Aorta (tissue), 5 donors: Measurements from ENCODE around the gene GNG8. TPM values are rescaled to one million over a fixed set of nuclear protein-coding genes. Genes with fewer than 3 reads are reported as not detected.

ENCODE experiments used
- ATAC-seq: fragments of 200-7000 bp; cut with Tn5 transposase; one replicate; pipeline ENCODE4 v1.9.1; 2022; ENCODE audit warnings: moderate library complexity; ENCODE audit not compliant: low FRiP score
- DNase-seq, 2 donors: peaks; one replicate each; pipeline ENCODE4 v3.0.0-alpha.2; 2020
- H3K27ac ChIP-seq, 2 donors: one replicate each; pipeline ENCODE4 v1.5.1; 2013; ENCODE audit warnings: low read length in 2 of 2, mild to moderate bottlenecking in 2 of 2, moderate library complexity in 2 of 2, control low read depth in 1 of 2, inconsistent platforms in 1 of 2, low read depth in 1 of 2
- H3K27me3 ChIP-seq, 2 donors: one replicate each; pipeline ENCODE4 v1.6.1; 2013; ENCODE audit warnings: control low read depth in 1 of 2, low read length in 1 of 2, mild to moderate bottlenecking in 1 of 2, moderate library complexity in 1 of 2; ENCODE audit not compliant: insufficient read depth in 2 of 2, control insufficient read depth in 1 of 2
- H3K36me3 ChIP-seq, 2 donors: one replicate each; pipeline ENCODE4 v1.6.1; 2013; ENCODE audit warnings: control low read depth in 1 of 2, low read length in 1 of 2, mild to moderate bottlenecking in 1 of 2; ENCODE audit not compliant: insufficient read depth in 2 of 2, control insufficient read depth in 1 of 2
- H3K4me1 ChIP-seq, 2 donors: one replicate each; pipeline ENCODE4 v1.6.1; 2013; ENCODE audit warnings: low read length in 2 of 2, control low read depth in 1 of 2, mild to moderate bottlenecking in 1 of 2, moderate library complexity in 1 of 2; ENCODE audit not compliant: insufficient read depth in 2 of 2, control insufficient read depth in 1 of 2
- H3K4me3 ChIP-seq, 2 donors: one replicate each; pipeline ENCODE4 v1.5.1; 2013; ENCODE audit warnings: low read length in 2 of 2, control low read depth in 1 of 2, mild to moderate bottlenecking in 1 of 2
- H3K9me3 ChIP-seq: one replicate; pipeline ENCODE4 v1.6.1; 2013; ENCODE audit warnings: mild to moderate bottlenecking, low read length; ENCODE audit not compliant: control insufficient read depth
- WGBS, 2 donors: extraction: QIAGEN DNeasy Blood & Tissue Kit; methylation state at CpG; one replicate each; pipeline ENCODE4 v1.1.7; 2013; 5-methylcytosine and 5-hydroxymethylcytosine counted together
- intact Hi-C, 2 donors: fragments of 100-400 bp; cut with DNase I; formaldehyde crosslinking; loops; one replicate each; pipeline versions ENCODE4 v1.14.2 to v1.15.0; 2022
- polyA plus RNA-seq, 2 donors: library from polyadenylated mRNA; stranded (reverse); fragments of 200-250 nt; gene quantifications; one replicate each; pipeline ENCODE4 v1.2.3, GENCODE V29; 2013
- total RNA-seq, 2 donors: library from RNA; stranded (reverse); fragmentation: NEBNext Ultra II Directional; extraction: Animal tissue kit (Norgen Biotek cat#: 25700); gene quantifications; one replicate each; pipeline ENCODE4 v1.2.1, GENCODE V29; 2021
- donor health status: healthy with polysubstance abuse.
- donor health status: Bipolar disorder and iron deficiency.
- donor health status: DM: no; HTN: no; CAD: no.
- donor health status: DM: no; HTN: no; CAD: no.
- donor health status: DM: yes; HTN: yes; CAD: no.

GNG8 gene
- total and polyA plus RNA-seq, 4 donors, result 3.0 to 4.5 TPM; not detected in 2

GRCh38 chr19:46616631-46617322 is 19.2 kb downstream of the GNG8 start:
- DNase-seq, result peak; percentile 65 to 84
- intact Hi-C loops, result no loop called here
- H3K4me3 ChIP-seq, result no peak overlapping the region
- H3K27me3 ChIP-seq, result no peaks in the 10 kb centered on the region
- ATAC-seq, result no peak
- 14 to 15% methylated on average over 17 of the region's 17 CpGs for WGBS, 2 donors
- H3K9me3 ChIP-seq, result no peaks in the 10 kb centered on the region
- peaks cover 0 to 2% of the 10 kb centered on the region in 2 donors for H3K4me1 ChIP-seq
- no peaks in the 10 kb centered on the region for H3K36me3 ChIP-seq
- no peak overlapping the region for H3K27ac ChIP-seq

GRCh38 chr19:46615966-46616365 is 20.0 kb downstream of the GNG8 start:
- H3K4me3 ChIP-seq, result no peak overlapping the region
- DNase-seq, result peak; percentile 6 to 69
- no peaks in the 10 kb centered on the region for H3K9me3 ChIP-seq
- H3K27ac ChIP-seq, result no peak overlapping the region
- WGBS, 2 donors, result 79% methylated on average over 10 of the region's 10 CpGs
- intact Hi-C loops, result no loop called here
- no peaks in the 10 kb centered on the region for H3K36me3 ChIP-seq
- ATAC-seq, result no peak
- no peaks in the 10 kb centered on the region for H3K27me3 ChIP-seq
- peaks cover 0 to 2% of the 10 kb centered on the region in 2 donors for H3K4me1 ChIP-seq

- 3 to 5% methylated on average over 12 of the region's 12 CpGs for WGBS, 2 donors
- ATAC-seq, result peak; percentile 91
- Histone ChIP-seq H3K4me1 (peaks cover 0 to 2% of the 10 kb centered on the region in 2 donors), H3K27me3 (no peaks in the 10 kb centered on the region), H3K4me3 (no peak overlapping the region), H3K36me3 (no peaks in the 10 kb centered on the region), H3K27ac (no peak overlapping the region), H3K9me3 (no peaks in the 10 kb centered on the region)
- intact Hi-C loops, result loop anchor here in 1 of 2 donors (1.0 kb wide), 1 partner anchor 48 kb away; no protein-coding TSS in a partner anchor
- DNase-seq, result peak; percentile 90 to 95
These were observed 21.8 kb downstream of the GNG8 start for GRCh38 chr19:46614114-46614722.

GRCh38 chr19:46613525-46613924 is 22.5 kb downstream of the GNG8 start:
- Histone ChIP-seq H3K4me3 (no peak overlapping the region), H3K27me3 (no peaks in the 10 kb centered on the region), H3K27ac (no peak overlapping the region), H3K36me3 (peaks cover 0 to 3% of the 10 kb centered on the region in 2 donors), H3K4me1 (peaks cover 0 to under 1% of the 10 kb centered on the region in 2 donors), H3K9me3 (no peaks in the 10 kb centered on the region)
- ATAC-seq (no peak), DNase-seq (peak; percentile 48 to 74)
- intact Hi-C loops, result no loop called here
- 87 to 89% methylated on average over 22 of the region's 22 CpGs for WGBS, 2 donors

GRCh38 chr19:46611776-46612175 is 24.2 kb downstream of the GNG8 start:
- no peaks in the 10 kb centered on the region for H3K27me3 ChIP-seq
- H3K4me1 ChIP-seq, result no peaks in the 10 kb centered on the region
- H3K36me3 ChIP-seq, result peaks cover 0 to 6% of the 10 kb centered on the region in 2 donors
- H3K27ac ChIP-seq, result no peak overlapping the region
- DNase-seq, result peak; percentile 33 to 57
- no peak overlapping the region for H3K4me3 ChIP-seq
- intact Hi-C loops, result loop anchor here (1.0 to 2.0 kb wide), 2 partner anchors 10 to 51 kb away; partner anchors contain the start of gene CALM3 (in 1 of the 2)
- H3K9me3 ChIP-seq, result no peaks in the 10 kb centered on the region
- ATAC-seq, result no peak
- WGBS, 2 donors, result 78 to 79% methylated on average over 6 of the region's 6 CpGs

GRCh38 chr19:46610851-46611770 is 24.9 kb downstream of the GNG8 start:
- Histone ChIP-seq H3K4me1 (no peaks in the 10 kb centered on the region), H3K9me3 (no peaks in the 10 kb centered on the region), H3K36me3 (peaks cover 0 to 6% of the 10 kb centered on the region in 2 donors), H3K4me3 (no peak overlapping the region), H3K27me3 (no peaks in the 10 kb centered on the region), H3K27ac (no peak overlapping the region)
- intact Hi-C loops, result loop anchor here in 1 of 2 donors (2.0 kb wide), 1 partner anchor 52 kb away; no protein-coding TSS in a partner anchor
- 70% methylated on average over 17 of the region's 17 CpGs for WGBS, 2 donors
- no peak for ATAC-seq
- DNase-seq, result peak; percentile 39 to 69

- no peak for ATAC-seq
- no peaks in the 10 kb centered on the region for H3K27me3 ChIP-seq
- intact Hi-C loops, result loop anchor here in 1 of 2 donors (2.0 kb wide), 1 partner anchor 52 kb away; no protein-coding TSS in a partner anchor
- H3K36me3 ChIP-seq, result peaks cover 0 to 6% of the 10 kb centered on the region in 2 donors
- 31 to 40% methylated on average over 5 of the region's 5 CpGs for WGBS, 2 donors
- DNase-seq, result peak; percentile 23 to 24
- H3K4me3 ChIP-seq, result no peak overlapping the region
- no peak overlapping the region for H3K27ac ChIP-seq
- H3K4me1 ChIP-seq, result peaks cover 0 to 4% of the 10 kb centered on the region in 2 donors
- no peaks in the 10 kb centered on the region for H3K9me3 ChIP-seq
These were observed 25.6 kb downstream of the GNG8 start for GRCh38 chr19:46610413-46610775.
